ENCODE results near the gene RAB1A.
"Not testable (repeated sequence)": the region's sequence is repeated elsewhere in the genome, so short reads cannot be mapped to it uniquely, and the experiment has no call there.

The RAB1A gene

GRCh38 chr2:65129826-65130663 lies at the start of gene RAB1A:
Gene RAB1A, minus strand, starts transcription at chr2:65130106. Its CDS starts 191 bp downstream, at chr2:65129915.
- DNase-seq (ENCODE audit: low spot score): peak; percentile 99

- no peak for DNase-seq (ENCODE audit: low spot score)
Measured at GRCh38 chr2:65177751-65178442, 48.0 kb upstream of the RAB1A start.

- DNase-seq (ENCODE audit: low spot score): no peak
Measured at GRCh38 chr2:65175894-65176530, 46.1 kb upstream of the RAB1A start.

GRCh38 chr2:65174031-65174430 lies 44.1 kb upstream of the RAB1A start:
- DNase-seq (ENCODE audit: low spot score): not testable (repeated sequence)

- DNase-seq (ENCODE audit: low spot score): no peak
Measured at GRCh38 chr2:65172994-65173790, 43.3 kb upstream of the RAB1A start.

GRCh38 chr2:65170611-65171477 lies 40.9 kb upstream of the RAB1A start:
- DNase-seq (ENCODE audit: low spot score): not testable (repeated sequence)

GRCh38 chr2:65169760-65170136 lies 39.8 kb upstream of the RAB1A start:
- DNase-seq (ENCODE audit: low spot score): no peak

GRCh38 chr2:65165558-65165957 lies 35.7 kb upstream of the RAB1A start:
- no peak for DNase-seq (ENCODE audit: low spot score)

GRCh38 chr2:65164426-65164891 lies 34.6 kb upstream of the RAB1A start:
- DNase-seq (ENCODE audit: low spot score): peak; percentile 26

- DNase-seq (ENCODE audit: low spot score): no peak
Measured at GRCh38 chr2:65161551-65162100, 31.7 kb upstream of the RAB1A start.

GRCh38 chr2:65159906-65160305 lies 30.0 kb upstream of the RAB1A start:
- no peak for DNase-seq (ENCODE audit: low spot score)

- DNase-seq (ENCODE audit: low spot score): no peak
Measured at GRCh38 chr2:65159261-65159660, 29.4 kb upstream of the RAB1A start.

- no peak for DNase-seq (ENCODE audit: low spot score)
Measured at GRCh38 chr2:65158557-65158956, 28.7 kb upstream of the RAB1A start.

GRCh38 chr2:65157856-65158255 lies 27.9 kb upstream of the RAB1A start:
- not testable (repeated sequence) for DNase-seq (ENCODE audit: low spot score)

- DNase-seq (ENCODE audit: low spot score): no peak
Measured at GRCh38 chr2:65156041-65156440, 26.1 kb upstream of the RAB1A start.

- DNase-seq (ENCODE audit: low spot score): no peak
Measured at GRCh38 chr2:65153515-65153914, 23.6 kb upstream of the RAB1A start.

GRCh38 chr2:65146078-65146477 lies 16.2 kb upstream of the RAB1A start:
- DNase-seq (ENCODE audit: low spot score): no peak

GRCh38 chr2:65144571-65144970 lies 14.7 kb upstream of the RAB1A start:
- DNase-seq (ENCODE audit: low spot score): no peak

GRCh38 chr2:65142515-65142914 lies 12.6 kb upstream of the RAB1A start:
- DNase-seq (ENCODE audit: low spot score): no peak

GRCh38 chr2:65137197-65137775 lies 7.4 kb upstream of the RAB1A start:
- no peak for DNase-seq (ENCODE audit: low spot score)
